ENCODE measurements around the gene TNRC6C.

DNA sequence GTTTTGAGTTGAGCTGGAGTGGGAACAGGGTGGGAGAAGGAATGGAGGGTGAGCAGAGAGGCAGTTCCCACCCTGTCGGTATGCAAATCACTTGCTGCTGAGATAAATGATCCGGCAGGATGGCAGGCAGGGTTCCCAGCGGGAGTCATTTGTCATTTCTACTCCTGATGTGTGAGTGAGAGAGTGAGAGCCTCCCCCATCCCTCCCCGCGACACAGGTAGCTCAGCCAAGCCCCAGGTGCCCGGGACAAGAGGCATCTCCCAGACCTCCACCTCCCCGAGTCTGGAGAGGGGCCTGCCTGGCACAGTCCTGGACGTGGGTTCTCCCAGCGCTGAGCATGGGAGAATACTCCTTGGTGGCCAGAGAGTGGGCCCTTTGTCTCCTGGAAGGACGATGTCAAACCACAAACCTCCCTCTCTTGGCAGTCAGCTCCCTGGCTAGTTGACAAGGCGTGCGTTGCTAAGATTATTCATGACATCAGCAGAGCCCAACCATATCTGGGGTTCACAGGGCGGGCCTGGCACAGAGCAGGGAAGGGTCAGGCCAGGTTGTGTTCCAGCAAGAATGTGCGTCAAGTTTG is 33.7 kb upstream of the TNRC6C start:
- TF ChIP-seq POLR2A (IDR thresholded peaks at IDR 0.05) (no peak), CTCF (IDR thresholded peaks at IDR 0.05) (no peak)
